ENCODE measurements around the gene NTSR1. TPM values are rescaled to one million over a fixed set of nuclear protein-coding genes. Genes with fewer than 3 reads are reported as not detected.

NTSR1 gene
- total and polyA plus RNA-seq, 2 donors, result 0.05 to 0.34 TPM

- DNase-seq (ENCODE audit: extremely low spot score), result no peak
- WGBS, result 91% methylated on average over 11 of the region's 11 CpGs
- Histone ChIP-seq H3K27ac (ENCODE audit: low read depth) (no peak overlapping the region), H3K4me3 (ENCODE audit: low read depth, low read length) (no peak overlapping the region), H3K36me3 (ENCODE audit: insufficient read depth) (no peaks in the 10 kb centered on the region), H3K4me1 (ENCODE audit: insufficient read depth) (no peaks in the 10 kb centered on the region)
Measured at GRCh38 chr20:62734326-62734725, 25.7 kb downstream of the NTSR1 start.

DNA sequence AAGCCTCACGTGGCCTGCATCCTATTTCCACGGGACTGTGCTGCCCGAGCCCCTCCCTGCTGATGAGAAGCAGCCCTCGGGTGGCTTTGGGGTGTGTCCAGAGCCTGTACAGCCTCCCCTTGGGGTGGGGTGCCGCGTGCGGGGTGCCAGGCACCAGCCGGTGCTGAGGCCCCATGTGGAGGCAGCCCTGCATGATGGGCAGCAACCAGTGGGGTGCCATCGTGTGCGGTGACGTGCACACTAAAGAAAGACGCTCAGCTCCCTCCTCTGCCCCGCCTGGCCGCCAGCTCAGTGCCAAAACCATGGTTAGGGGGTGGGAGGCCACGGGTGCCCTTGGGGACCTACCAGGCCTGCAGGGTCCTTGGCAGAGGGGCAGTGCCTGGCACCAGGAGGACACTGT is 26.2 kb downstream of the NTSR1 start:
- Histone ChIP-seq H3K4me3 (ENCODE audit: low read depth, low read length) (no peak overlapping the region), H3K4me1 (ENCODE audit: insufficient read depth) (no peaks in the 10 kb centered on the region), H3K27ac (ENCODE audit: low read depth) (no peak overlapping the region), H3K36me3 (ENCODE audit: insufficient read depth) (no peaks in the 10 kb centered on the region)
- no peak for DNase-seq (ENCODE audit: extremely low spot score)
- 79% methylated on average over 15 of the region's 15 CpGs for WGBS

GRCh38 chr20:62735331-62735821 is 26.7 kb downstream of the NTSR1 start:
- WGBS, result 69% methylated on average over 19 of the region's 19 CpGs
- DNase-seq (ENCODE audit: extremely low spot score), result no peak
- no peak overlapping the region for H3K4me3 ChIP-seq (ENCODE audit: low read depth, low read length)
- H3K4me1 ChIP-seq (ENCODE audit: insufficient read depth), result no peaks in the 10 kb centered on the region
- no peaks in the 10 kb centered on the region for H3K36me3 ChIP-seq (ENCODE audit: insufficient read depth)
- H3K27ac ChIP-seq (ENCODE audit: low read depth), result no peak overlapping the region

DNA sequence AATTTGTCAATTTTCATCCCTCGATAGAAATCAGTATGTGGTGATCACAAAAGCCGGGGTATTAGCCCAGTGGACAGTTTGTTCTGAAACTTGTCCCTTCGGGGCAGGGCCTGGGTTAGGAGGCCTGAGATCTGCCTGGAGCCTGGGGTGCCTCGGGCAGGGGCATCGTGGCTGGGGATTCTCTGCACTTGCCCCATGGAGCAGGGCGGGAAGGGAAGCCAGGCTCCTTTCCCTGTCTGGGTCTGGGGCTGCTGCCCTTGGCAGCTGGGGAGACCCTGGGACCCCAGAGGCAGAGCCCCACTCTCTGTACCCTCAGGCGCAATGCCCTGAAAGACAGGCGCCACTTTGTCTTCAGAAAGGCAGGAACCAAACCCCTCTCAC is 27.4 kb downstream of the NTSR1 start:
- Histone ChIP-seq H3K36me3 (ENCODE audit: insufficient read depth) (no peaks in the 10 kb centered on the region), H3K4me3 (ENCODE audit: low read depth, low read length) (no peak overlapping the region), H3K27ac (ENCODE audit: low read depth) (no peak overlapping the region), H3K4me1 (ENCODE audit: insufficient read depth) (no peaks in the 10 kb centered on the region)
- 95% methylated on average over 8 of the region's 8 CpGs for WGBS
- DNase-seq (ENCODE audit: extremely low spot score), result no peak

- H3K27ac ChIP-seq (ENCODE audit: low read depth), result no peak overlapping the region
- 83% methylated on average over 14 of the region's 14 CpGs for WGBS
- H3K4me1 ChIP-seq (ENCODE audit: insufficient read depth), result no peaks in the 10 kb centered on the region
- no peak for DNase-seq (ENCODE audit: extremely low spot score)
- no peak overlapping the region for H3K4me3 ChIP-seq (ENCODE audit: low read depth, low read length)
- H3K36me3 ChIP-seq (ENCODE audit: insufficient read depth), result no peaks in the 10 kb centered on the region
Measured at GRCh38 chr20:62736407-62737071, 27.9 kb downstream of the NTSR1 start.

DNA sequence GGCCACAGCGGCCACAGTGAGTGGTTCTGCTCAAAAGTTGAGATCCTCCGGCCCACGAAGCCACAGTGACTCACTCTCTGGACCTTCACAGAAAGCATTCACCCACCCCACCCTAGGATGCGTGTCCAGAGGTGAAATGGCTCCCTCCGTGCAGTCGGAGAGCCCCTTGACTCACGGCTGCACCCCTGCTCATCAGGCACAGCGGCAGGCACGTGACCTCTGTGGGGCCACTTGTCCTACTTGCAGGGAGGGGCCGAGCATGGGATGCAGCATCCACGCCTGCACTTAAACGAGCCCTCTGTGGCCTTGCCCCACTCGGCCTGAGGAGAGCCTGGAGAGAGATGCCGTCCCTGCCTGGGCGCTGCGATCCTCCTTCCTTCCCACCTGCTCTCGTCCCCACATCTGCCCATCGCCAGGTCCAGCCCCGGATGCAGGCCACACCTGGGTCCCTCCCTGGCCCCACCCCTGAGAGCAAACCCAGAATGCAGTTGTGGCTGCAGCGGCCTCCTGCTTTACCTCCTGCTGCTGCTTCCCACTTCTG is 28.7 kb downstream of the NTSR1 start:
- H3K36me3 ChIP-seq (ENCODE audit: insufficient read depth), result no peaks in the 10 kb centered on the region

DNA sequence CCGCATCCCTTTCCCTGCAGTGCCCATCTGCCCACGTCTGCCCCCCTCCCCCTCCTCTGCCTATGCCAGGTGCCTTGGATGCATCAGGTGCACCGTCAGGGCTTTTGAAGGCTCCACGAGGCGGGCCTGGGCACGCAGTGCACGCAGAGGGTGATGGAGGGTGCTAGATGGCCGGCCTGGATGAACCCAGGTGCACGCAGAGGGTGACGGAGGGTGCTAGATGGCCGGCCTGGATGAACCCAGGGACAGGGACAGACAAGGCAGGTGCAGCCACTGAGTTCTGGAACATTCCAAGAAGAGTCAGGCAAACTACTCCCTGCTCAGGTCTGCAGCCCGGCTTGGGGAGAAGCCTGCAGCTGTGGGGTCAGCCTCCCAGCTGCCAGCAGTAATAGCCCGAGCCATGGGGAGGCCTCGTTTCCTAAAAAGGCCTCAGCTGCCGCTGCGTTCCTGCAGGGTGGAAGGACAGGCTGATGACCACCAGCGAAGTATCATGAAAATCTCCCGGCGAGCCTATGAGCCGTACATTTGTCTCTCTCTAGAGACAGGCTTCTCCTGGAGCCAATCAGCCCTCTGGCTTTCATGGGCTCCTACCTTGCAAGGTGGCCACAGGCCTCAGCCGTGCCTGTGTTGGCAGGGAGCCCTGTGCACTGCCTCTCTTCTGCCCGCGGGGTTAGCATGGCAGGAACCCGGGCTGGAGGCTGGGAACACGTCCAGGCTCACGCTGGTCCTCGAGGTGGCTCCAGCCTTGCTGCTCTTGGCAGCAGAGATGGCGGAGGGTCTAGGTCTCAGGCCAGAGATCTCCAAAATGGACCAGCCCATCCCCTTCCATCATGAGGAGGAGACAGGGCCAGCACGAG is 29.6 kb downstream of the NTSR1 start:
- H3K27ac ChIP-seq (ENCODE audit: low read depth), result no peak overlapping the region
- H3K36me3 ChIP-seq (ENCODE audit: insufficient read depth), result no peaks in the 10 kb centered on the region
- H3K4me3 ChIP-seq (ENCODE audit: low read depth, low read length), result no peak overlapping the region
- no peaks in the 10 kb centered on the region for H3K4me1 ChIP-seq (ENCODE audit: insufficient read depth)
- 84% methylated on average over 29 of the region's 29 CpGs for WGBS
- no peak for DNase-seq (ENCODE audit: extremely low spot score)

More for the DNA sequence above, 28.7 kb downstream of the NTSR1 start:
- Histone ChIP-seq H3K27ac (ENCODE audit: low read depth) (no peak overlapping the region), H3K4me1 (ENCODE audit: insufficient read depth) (no peaks in the 10 kb centered on the region), H3K4me3 (ENCODE audit: low read depth, low read length) (no peak overlapping the region)
- no peak for DNase-seq (ENCODE audit: extremely low spot score)
- 83% methylated on average over 20 of the region's 20 CpGs for WGBS

DNA sequence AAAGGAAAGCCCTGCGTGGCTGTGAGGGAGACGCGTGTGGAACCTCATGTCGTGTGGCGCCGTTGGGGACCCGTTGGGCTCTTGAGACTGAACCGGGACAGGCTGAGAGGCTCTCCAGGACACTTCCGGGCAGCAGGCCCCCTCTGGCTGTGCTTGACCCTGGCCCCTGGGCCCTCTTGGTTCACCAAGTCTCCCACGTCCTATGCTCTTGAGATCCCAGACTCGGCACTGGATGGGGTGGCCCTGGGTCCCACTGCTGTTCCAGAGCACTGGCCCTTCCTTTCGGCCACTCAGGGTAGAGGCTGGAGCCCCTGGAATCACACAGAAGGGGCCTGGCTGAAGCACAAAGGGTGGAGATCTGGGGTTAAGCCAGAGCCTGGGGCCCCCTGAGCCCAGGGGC is 30.4 kb downstream of the NTSR1 start:
- Histone ChIP-seq H3K36me3 (ENCODE audit: insufficient read depth) (no peaks in the 10 kb centered on the region), H3K27ac (ENCODE audit: low read depth) (peak overlapping the region; percentile 65), H3K4me3 (ENCODE audit: low read depth, low read length) (no peak overlapping the region), H3K4me1 (ENCODE audit: insufficient read depth) (no peaks in the 10 kb centered on the region)
- no peak for DNase-seq (ENCODE audit: extremely low spot score)
- WGBS, result 90% methylated on average over 12 of the region's 12 CpGs

- Histone ChIP-seq H3K4me1 (ENCODE audit: insufficient read depth) (no peaks in the 10 kb centered on the region), H3K27ac (ENCODE audit: low read depth) (peak overlapping the region; percentile 65), H3K4me3 (ENCODE audit: low read depth, low read length) (no peak overlapping the region), H3K36me3 (ENCODE audit: insufficient read depth) (no peaks in the 10 kb centered on the region)
- no peak for DNase-seq (ENCODE audit: extremely low spot score)
- 57% methylated on average over 32 of the region's 32 CpGs for WGBS
Measured at GRCh38 chr20:62739581-62740285, 31.1 kb downstream of the NTSR1 start.

DNA sequence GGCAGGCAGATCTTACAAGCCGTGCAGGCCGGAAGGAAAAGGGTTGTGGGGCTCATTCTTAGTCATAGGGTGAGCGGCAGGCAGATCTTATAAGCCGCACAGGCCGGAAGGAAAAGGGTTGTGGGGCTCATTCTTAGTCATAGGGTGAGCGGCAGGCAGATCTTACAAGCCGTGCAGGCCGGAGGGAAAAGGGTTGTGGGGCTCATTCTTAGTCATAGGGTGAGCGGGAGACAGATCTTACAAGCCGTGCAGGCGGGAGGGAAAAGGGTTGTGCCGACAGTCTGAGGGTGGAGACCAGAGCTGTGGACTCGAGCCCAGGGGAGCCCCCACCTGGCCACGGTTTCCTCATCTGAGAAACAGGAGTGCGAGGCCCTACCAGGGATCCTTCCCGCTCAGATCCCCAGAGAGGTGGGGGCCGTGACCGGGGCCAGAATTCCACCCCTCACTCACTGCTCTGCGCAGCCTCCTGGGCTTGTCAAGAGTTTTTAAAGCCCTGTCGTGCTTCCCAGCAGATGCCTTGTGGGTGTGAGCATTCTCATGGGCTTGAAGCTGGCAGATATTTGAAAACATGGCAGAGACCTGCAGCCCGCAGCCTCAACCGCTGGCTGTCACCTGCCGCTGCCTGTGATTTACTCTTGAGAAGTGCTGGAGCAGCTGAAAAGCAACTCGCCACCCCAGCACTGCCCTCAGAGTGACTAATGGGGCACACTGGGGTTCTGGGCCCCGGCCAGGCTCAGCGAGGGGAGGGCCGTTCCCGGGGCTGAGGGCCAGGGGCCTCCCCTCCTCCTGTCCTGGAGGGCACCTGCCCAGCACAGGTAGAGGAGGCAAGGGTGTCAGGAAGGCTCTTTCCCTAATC is 31.9 kb downstream of the NTSR1 start:
- no peaks in the 10 kb centered on the region for H3K4me1 ChIP-seq (ENCODE audit: insufficient read depth)
- H3K36me3 ChIP-seq (ENCODE audit: insufficient read depth), result no peaks in the 10 kb centered on the region
- DNase-seq (ENCODE audit: extremely low spot score), result no peak
- H3K4me3 ChIP-seq (ENCODE audit: low read depth, low read length), result no peak overlapping the region
- 58% methylated on average over 28 of the region's 28 CpGs for WGBS
- H3K27ac ChIP-seq (ENCODE audit: low read depth), result no peak overlapping the region

DNA sequence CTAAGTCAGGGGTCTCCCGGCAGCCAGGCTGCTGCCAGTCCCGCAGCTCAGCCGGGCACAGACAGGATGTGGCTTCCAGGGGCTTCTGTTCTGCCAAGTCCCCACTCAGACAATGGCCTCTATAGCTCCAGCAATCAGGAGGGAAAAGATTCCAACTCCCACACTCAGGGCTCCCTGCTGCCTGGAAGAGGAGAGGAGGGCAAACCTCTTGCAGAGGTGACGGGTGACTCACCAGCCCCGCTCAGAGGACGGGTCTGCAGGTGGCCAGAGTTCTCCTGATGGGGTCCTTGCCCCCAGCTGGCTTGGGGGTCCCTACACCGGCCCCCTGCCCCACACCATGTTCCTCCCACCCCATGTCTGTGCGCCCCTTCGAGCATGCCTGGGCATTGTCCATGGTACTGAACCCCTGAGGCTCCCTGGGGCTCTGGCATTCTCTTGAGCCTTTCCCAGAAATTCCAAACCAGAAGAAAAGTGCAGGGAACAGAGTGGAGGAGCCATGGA is 32.6 kb downstream of the NTSR1 start:
- H3K27ac ChIP-seq (ENCODE audit: low read depth), result no peak overlapping the region
- WGBS, result 59% methylated on average over 9 of the region's 9 CpGs
- no peak for DNase-seq (ENCODE audit: extremely low spot score)

GRCh38 chr20:62741701-62742491 is 33.3 kb downstream of the NTSR1 start:
- 88% methylated on average over 18 of the region's 18 CpGs for WGBS

More for the DNA sequence above, 32.6 kb downstream of the NTSR1 start:
- Histone ChIP-seq H3K4me1 (ENCODE audit: insufficient read depth) (no peaks in the 10 kb centered on the region), H3K36me3 (ENCODE audit: insufficient read depth) (no peaks in the 10 kb centered on the region), H3K4me3 (ENCODE audit: low read depth, low read length) (no peak overlapping the region)

More at GRCh38 chr20:62741701-62742491, 33.3 kb downstream of the NTSR1 start:
- Histone ChIP-seq H3K4me3 (ENCODE audit: low read depth, low read length) (no peak overlapping the region), H3K27ac (ENCODE audit: low read depth) (no peak overlapping the region), H3K36me3 (ENCODE audit: insufficient read depth) (no peaks in the 10 kb centered on the region), H3K4me1 (ENCODE audit: insufficient read depth) (no peaks in the 10 kb centered on the region)
- DNase-seq (ENCODE audit: extremely low spot score), result no peak
